ENCODE data around the gene COA8.
"Not testable (repeated sequence)": the region's sequence is repeated elsewhere in the genome, so short reads cannot be mapped to it uniquely, and the experiment has no call there.

COA8 gene

GRCh38 chr14:103562429-103563225, at the start of gene COA8, which contains the start of gene BAG5:
COA8 (plus strand) TSS chr14:103562960; CDS start chr14:103563002, 42 bp downstream.
BAG5 (minus strand) TSS chr14:103562657; CDS start chr14:103561164, 1,493 bp downstream.
- peak; percentile 80 for ATAC-seq

- ATAC-seq: no peak
Measured at GRCh38 chr14:103514596-103515421, 48.0 kb upstream of the COA8 start.

GRCh38 chr14:103516426-103517173, 46.2 kb upstream of the COA8 start:
- no peak for ATAC-seq

GRCh38 chr14:103517174-103517566, 45.6 kb upstream of the COA8 start:
- ATAC-seq: no peak

GRCh38 chr14:103517721-103518421, 44.9 kb upstream of the COA8 start:
- no peak for ATAC-seq

GRCh38 chr14:103518422-103519042, 44.2 kb upstream of the COA8 start:
- peak; percentile 41 to 44 for ATAC-seq

GRCh38 chr14:103519043-103519836, 43.5 kb upstream of the COA8 start:
- ATAC-seq: no peak

- no peak for ATAC-seq
Measured at GRCh38 chr14:103519837-103520212, 42.9 kb upstream of the COA8 start.

- no peak for ATAC-seq
Measured at GRCh38 chr14:103520269-103520656, 42.5 kb upstream of the COA8 start.

GRCh38 chr14:103520657-103521437, 41.9 kb upstream of the COA8 start:
- ATAC-seq: peak; percentile 42 to 62

- peak in 1 of 2 donors; percentile 12 for ATAC-seq
Measured at GRCh38 chr14:103521438-103521950, 41.3 kb upstream of the COA8 start.

- no peak for ATAC-seq
Measured at GRCh38 chr14:103521951-103522563, 40.7 kb upstream of the COA8 start.

- no peak for ATAC-seq
Measured at GRCh38 chr14:103522649-103523574, 39.8 kb upstream of the COA8 start, which contains the start of gene CKB. CKB (minus strand) TSS chr14:103522830; CDS start chr14:103522493, 337 bp downstream.

- no peak for ATAC-seq
Measured at GRCh38 chr14:103523575-103523954, 39.2 kb upstream of the COA8 start.

GRCh38 chr14:103524002-103524935, 38.5 kb upstream of the COA8 start:
- no peak for ATAC-seq

- ATAC-seq: not testable (repeated sequence)
Measured at GRCh38 chr14:103525430-103526246, 37.1 kb upstream of the COA8 start.

All from activated CD4-positive, CD25-positive, alpha-beta regulatory T cell treated with anti-CD3 and anti-CD28 coated beads, Interleukin-2, amount 50 U/mL, for 24 hours (primary cell).